Inflammatory macrophage treated with lipopolysaccharide for 1 hour (primary cell): ENCODE results near the gene CCL17.
"Not testable (repeated sequence)": the region's sequence is repeated elsewhere in the genome, so short reads cannot be mapped to it uniquely, and the experiment has no call there.

Experiments used
- DNase-seq, 2 donors: peaks; one replicate each; pipeline ENCODE4 v3.0.0-alpha.2; 2020 to 2022

The CCL17 gene

GRCh38 chr16:57403965-57404817, at the start of gene CCL17:
Gene CCL17, plus strand, starts transcription at chr16:57404767. Its CDS starts 9,166 bp downstream, at chr16:57413933.
- DNase-seq, result peak; percentile 42 to 57

- DNase-seq, result no peak
These were observed 48.6 kb upstream of the CCL17 start for GRCh38 chr16:57355898-57356414.

GRCh38 chr16:57356547-57356946, 48.0 kb upstream of the CCL17 start:
- DNase-seq, result no peak

DNA sequence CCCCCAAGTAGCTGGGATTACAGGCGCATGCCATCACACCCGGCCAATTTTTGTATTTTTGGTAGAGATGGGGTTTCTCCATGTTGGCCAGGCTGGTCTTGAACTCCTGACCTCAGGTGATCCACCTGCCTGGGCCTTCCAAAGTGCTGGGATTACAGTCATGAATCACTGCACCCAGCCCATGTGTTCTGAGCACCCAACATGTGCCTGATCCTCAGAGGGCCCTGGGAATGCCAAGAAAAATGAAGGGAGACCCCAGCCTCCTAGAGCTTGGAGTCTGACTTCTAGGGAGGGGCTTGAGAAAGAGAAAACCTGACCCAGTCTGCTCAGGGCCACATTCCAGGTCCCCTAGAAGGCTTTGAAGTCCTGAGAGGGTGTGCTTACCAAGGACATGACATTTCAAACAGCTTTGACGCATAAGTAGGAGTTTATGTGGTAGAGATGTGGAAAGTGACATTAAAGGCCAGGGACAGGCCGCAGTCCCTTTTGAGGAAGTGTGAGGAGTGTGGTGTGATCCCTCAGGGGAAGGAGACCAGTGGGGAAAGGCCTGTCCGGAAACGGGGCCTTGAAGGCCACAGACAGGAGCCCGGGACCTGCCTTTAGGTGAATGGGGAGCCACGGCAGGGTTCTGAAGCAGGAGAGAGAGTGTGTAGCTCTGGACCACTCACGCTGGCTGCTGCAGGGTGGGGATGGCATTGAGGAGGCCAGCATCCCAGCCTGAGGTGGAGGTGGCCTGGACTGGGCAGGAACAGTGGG, 47.1 kb upstream of the CCL17 start:
- peak; percentile 79 to 94 for DNase-seq

DNA sequence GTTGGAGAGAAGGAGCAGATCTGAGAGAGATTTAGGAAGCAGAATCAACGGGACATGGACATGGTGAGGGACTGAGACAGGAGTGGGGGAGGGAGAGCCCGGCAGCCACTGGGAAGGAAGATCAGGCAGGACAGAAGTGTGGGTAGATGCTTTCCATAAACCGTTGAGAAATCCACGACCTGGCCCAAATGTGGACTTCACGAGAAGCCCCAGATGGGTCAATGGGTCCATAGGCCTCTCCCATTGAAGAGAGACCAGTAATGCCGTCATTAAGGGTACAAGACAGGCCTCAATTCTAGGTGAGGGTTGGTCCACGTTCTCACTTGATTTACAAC, 46.5 kb upstream of the CCL17 start:
- peak; percentile 40 to 91 for DNase-seq

DNA sequence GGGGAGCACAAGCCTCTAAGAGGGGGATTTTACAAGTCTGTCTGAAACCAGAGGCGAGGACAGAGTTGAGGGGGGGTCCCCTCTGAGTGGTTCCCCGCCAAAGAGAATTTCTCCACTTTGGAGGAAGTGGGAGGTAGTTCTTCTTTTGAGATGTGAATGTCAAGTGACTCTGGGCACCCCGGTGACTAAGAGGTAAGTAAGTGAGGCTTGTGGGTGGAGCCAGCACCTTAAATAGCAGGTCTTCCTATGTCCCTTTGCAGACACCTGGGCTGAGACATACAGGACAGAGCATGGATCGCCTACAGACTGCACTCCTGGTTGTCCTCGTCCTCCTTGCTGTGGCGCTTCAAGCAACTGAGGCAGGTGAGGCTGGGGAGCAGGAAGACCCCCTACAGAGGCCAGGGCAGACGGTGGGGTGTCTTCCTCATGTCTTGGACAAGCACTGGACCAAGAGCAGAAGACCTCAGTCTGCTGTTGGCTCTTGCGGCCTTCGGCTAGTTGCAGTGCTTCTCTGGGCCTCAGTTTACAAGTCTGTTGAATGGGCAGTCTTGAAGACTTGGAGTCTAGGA, 46.0 kb upstream of the CCL17 start, which contains the start of gene CCL22:
TSS of gene CCL22 (plus strand) at position 257 of the 569 bp plus-strand sequence. CDS start at position 291, 34 bp downstream.
- DNase-seq, result peak; percentile 69 to 96

GRCh38 chr16:57360321-57360935, 44.1 kb upstream of the CCL17 start:
- no peak for DNase-seq

- no peak for DNase-seq
These were observed 43.2 kb upstream of the CCL17 start for GRCh38 chr16:57361404-57361803.

DNA sequence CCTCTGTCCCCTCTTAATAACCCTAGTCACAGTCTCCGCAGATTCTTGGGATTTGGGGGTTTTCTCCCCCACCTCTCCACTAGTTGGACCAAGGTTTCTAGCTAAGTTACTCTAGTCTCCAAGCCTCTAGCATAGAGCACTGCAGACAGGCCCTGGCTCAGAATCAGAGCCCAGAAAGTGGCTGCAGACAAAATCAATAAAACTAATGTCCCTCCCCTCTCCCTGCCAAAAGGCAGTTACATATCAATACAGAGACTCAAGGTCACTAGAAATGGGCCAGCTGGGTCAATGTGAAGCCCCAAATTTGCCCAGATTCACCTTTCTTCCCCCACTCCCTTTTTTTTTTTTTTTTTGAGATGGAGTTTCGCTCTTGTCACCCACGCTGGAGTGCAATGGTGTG, 40.4 kb upstream of the CCL17 start:
- peak in 1 of 2 donors; percentile 37 for DNase-seq

DNA sequence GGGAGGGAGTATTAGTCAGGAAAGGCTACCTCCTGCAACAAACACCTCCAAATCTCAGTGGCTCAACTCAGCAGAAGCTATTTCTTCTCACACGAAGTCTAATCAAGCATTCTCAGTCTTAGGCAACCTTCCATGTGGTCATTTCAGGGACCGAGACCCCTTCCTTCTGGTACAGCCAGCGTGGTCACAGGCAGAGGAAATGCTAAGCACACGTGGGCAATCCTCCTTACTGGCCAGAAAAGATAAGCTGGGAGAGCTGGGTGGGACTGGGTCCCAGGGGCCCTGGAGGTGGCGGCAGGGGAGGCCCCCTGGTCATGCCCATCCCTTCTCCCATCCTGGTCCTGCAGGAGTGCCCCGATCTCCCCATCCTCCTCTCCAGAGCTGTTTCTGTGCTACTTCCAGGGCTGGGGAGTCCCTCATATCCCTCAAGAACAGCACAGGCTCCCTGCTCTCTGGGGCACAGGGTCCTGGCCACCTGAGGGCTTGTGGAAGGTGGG, 38.0 kb upstream of the CCL17 start:
- DNase-seq, result peak in 1 of 2 donors; percentile 86

DNA sequence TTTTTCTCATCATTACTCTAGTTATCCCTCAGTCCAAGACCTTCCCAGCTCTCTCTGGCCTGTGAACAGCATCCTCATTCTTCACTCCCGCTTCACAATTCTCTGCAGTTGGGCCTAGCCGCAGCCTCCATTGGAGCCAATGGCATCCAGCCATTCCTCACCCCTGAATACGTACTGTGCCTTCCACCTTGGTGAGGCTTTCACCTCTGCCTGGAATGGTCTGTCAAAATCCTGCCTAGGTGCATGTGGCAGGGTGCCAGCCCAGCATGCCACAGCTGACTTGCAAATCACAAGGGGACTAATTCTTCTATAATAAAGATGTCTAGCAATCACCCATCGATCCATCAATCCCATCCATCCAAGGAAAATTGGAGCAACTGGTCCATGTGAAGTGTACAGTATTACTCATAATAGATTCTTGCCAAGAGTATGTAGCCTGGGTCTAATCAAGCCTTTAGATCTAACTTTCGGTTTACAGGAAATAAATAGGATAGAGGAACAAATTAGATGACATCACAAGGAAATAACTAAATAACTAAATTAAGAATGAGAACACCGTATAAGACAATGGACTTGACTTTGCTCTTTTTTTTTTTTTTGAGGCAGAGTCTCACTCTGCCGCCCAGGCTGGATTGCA, 37.3 kb upstream of the CCL17 start:
- DNase-seq, result peak in 1 of 2 donors; percentile 68

DNA sequence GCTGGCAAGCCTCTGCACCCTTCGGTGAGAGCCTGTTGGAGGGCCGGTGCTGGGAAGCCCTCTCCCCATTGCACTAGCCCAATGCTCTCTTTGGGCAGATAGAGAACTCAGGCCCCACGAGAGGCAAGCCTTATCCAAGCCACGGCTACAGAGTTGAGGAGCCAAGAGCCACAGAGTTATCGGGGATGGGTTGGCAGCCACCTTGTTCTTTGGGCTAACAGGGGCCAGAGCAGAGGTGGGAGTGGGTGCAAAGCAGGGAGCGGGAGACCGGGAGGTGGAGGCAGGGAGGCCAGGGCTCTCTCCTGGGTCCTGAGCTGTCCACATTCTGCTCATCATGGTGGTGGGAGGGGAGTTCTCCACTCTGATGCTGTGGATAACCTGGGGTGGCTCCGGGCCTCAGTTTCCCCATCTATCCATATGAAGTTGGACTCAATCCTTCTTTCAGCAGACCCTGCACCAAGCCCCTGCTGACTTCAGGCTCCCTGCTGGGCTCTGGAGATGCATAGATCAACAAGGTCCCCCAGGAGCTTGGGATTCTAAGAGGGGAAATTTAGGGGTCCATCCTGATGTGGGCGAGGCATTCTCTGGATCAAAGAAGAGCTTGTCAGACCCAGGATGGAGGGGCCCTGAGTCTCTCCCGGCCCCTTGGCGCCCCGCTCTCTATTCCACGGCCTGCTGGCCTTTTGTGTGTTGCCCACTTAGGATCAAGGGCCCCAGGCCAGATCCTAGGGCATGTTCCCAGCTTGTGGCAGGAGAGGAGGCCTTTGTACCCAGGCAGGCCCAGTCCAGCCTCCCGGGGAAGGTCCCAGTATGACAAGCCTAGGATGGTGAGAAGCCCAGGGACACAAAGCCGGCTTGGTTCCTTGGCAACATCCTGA, 32.8 kb upstream of the CCL17 start:
- DNase-seq, result no peak

DNA sequence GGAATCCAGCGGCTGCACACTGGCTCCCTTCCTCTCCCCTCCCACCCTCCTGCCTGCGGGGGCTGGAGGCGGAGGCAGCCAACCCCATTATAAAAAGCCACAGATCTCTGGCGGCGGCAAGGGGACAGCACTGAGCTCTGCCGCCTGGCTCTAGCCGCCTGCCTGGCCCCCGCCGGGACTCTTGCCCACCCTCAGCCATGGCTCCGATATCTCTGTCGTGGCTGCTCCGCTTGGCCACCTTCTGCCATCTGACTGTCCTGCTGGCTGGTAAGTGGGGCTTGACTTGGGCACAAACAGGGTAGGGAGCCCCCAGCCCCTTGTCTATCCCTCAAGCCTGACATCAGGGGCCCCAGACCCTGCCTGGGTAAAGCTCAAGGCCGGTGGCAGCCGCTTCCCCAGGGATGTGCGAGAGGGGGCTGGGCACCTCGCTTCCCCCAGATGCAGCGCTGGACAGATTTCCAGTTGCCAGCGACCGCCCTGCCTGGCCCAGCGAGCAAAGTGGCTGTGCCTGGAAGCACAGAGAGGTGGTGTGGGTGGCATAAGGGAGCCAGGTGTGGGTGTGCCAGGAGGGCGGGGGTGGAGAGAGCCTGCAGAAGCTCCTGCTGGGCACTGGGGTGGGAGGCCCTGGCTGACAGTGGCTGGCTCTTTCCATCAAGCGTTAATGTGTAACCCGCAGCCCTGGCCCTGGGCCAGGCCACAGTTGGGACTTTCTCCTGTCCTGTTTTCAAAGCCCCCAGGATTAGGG, 32.0 kb upstream of the CCL17 start, which contains the start of gene CX3CL1:
TSS of gene CX3CL1 (plus strand) at position 119 of the 745 bp plus-strand sequence. CDS start at position 198, 79 bp downstream.
- DNase-seq, result no peak

DNA sequence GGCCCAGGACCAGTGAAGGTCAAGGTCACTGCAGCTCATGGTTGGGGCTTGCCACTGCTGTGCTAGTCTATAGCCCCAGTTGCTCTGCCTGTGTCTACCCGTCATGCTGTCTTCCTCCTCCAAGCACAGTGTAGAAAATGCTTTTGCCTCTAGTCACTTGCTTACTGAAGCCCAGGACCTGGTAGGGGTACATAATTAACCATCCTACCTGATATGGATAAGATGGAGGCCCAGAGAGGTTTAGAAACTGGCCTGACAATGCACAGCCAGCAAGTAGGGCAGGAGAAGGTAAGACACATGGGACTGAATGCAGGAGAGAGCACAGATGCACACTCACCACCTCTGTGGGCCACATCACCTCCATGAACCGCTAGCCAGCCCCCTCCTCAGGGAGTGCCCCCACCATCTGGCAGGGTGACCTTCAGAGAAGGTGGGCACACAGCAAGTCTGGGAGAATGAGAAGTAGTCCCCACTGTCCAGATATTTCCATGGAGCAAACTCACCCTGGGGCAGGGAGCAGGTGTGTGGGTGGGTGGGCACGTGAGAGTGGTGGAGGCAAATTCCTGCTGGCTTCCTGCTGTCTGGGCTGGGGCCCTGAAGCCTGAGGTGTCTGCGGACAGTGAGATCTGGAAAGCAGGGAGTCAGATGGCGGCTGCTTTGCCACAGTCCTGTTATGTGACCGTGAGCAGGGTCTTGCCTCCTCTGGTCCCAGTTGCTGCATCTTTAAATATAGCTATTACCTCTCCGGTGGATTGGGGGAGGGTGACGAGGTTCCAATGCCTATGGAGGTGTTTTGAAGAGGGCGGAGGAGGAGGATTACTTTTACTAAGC, 31.2 kb upstream of the CCL17 start:
- DNase-seq, result no peak

GRCh38 chr16:57374067-57374534, 30.5 kb upstream of the CCL17 start:
- no peak for DNase-seq

DNA sequence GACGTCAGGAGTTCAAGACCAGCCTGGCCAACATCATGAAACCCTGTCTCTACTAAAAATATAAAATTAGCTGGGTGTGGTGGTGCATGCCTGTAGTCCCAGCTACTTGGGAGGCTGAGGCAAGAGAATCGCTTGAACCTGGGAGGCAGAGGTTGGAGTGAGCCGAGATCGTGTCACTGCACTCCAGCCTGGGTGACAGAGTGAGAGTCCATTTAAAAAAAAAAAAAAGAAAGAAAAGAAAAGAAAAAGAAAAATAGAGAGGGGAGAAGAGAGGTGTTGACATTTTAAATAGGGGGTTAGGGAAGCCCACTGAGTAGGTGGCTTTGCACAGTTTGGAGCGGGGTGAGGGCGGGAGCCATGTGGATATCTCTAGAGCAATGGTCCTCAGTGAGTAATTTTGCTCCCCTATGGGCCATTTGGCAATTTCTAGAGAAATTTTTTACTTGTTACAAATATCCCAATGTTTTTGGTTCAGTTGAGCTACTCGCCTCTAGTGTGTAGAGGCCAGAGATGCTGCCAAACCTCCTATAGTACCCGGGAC, 29.6 kb upstream of the CCL17 start:
- not testable (repeated sequence) for DNase-seq

- no peak for DNase-seq
These were observed 28.2 kb upstream of the CCL17 start for GRCh38 chr16:57376313-57376818.

DNA sequence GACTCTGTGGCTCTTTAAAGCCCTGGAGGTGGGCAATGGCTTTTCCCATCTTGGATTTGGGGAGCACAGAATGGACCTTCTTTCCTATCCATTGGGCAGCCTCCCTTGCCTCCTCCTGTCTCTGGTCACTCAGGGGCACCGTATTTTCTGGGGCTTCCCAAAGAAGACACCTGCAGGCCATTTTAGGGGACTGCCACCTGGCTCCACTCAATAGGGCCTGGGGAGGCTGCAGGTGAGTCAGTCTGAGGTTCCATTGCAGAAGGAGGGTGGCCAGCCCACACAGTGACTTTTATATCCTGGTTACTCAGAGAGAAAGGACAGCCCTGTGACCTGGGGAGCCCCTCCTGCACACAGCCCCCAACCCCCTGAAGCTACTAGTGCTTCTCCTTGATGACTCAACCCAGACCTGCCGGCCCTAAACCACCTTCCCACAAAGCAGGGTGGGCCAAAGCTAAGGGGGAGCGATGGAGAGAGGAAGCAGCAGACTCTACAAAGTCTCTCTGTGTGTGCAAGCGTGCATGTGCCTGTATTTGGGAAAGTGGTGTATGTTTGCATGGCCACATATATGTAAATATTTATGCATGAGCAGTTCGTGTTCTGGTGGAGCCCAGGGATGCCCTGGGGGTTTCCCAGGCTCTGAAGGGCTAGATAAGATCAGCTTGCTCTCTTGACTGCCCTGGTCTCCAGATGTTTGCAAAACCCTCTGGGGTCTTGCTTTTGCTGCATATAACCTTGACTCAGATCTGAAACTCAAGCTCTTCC, 27.3 kb upstream of the CCL17 start:
- DNase-seq, result peak; percentile 45 to 59
